Common myeloid progenitor, CD34-positive (primary cell): Measurements from ENCODE around the gene INPP4B.
A peak's percentile ranks its signal among the peaks of the same experiment; 100 is the strongest.

Experiments used
- CTCF ChIA-PET: fragments of 350-600 bp; sonication (Branson Sonifier 250); formaldehyde crosslinking; loops from one replicate; lab custom pipeline; 2021; ENCODE audit warnings: antibody characterized with exemption; lab: Charles Lee
- POLR2A ChIA-PET: fragments of 350-600 bp; sonication (Branson Sonifier 250); formaldehyde crosslinking; loops from one replicate; lab custom pipeline; 2021; ENCODE audit warnings: antibody characterized with exemption; lab: Charles Lee
- DNase-seq, 3 donors: peaks; one replicate each; pipeline versions ENCODE4 v3.0.0 to v3.0.0-alpha.2; 2013
- H3K27ac ChIP-seq, 2 experiments: 1 replicate in 1 of 2; 2 replicates in 1 of 2; pipeline ENCODE4 v1.7.0; 2013; ENCODE audit warnings: inconsistent platforms in 2 of 2, low read length in 2 of 2, mild to moderate bottlenecking in 2 of 2, low read depth in 1 of 2, moderate library complexity in 1 of 2; ENCODE audit not compliant: severe bottlenecking in 2 of 2, insufficient read depth in 1 of 2, poor library complexity in 1 of 2
- H3K27me3 ChIP-seq, 5 experiments: replicated peaks in 2 of 5; 1 replicate in 3 of 5; 2 replicates in 2 of 5; pipeline versions ENCODE4 v1.6.1 to v1.7.0; 2013; ENCODE audit warnings: low read length in 4 of 5, mild to moderate bottlenecking in 2 of 5, moderate library complexity in 2 of 5, inconsistent platforms in 1 of 5; ENCODE audit not compliant: insufficient read depth in 5 of 5, control insufficient read depth in 4 of 5
- H3K36me3 ChIP-seq, 4 experiments: 1 replicate in 2 of 4; 2 replicates in 2 of 4; pipeline versions ENCODE4 v1.6.1 to v1.7.0; 2013; ENCODE audit warnings: low read length in 3 of 4, control low read depth in 1 of 4, mild to moderate bottlenecking in 1 of 4; ENCODE audit not compliant: control insufficient read depth in 4 of 4, insufficient read depth in 4 of 4
- H3K4me1 ChIP-seq, 4 experiments: 1 replicate in 3 of 4; 2 replicates in 1 of 4; pipeline versions ENCODE4 v1.6.1 to v1.7.1; 2013; ENCODE audit warnings: low read length in 3 of 4, mild to moderate bottlenecking in 3 of 4, control low read depth in 1 of 4, inconsistent platforms in 1 of 4, moderate library complexity in 1 of 4; ENCODE audit not compliant: control insufficient read depth in 4 of 4, insufficient read depth in 4 of 4; ENCODE audit errors: control extremely low read depth in 1 of 4
- H3K4me3 ChIP-seq, 7 experiments: 1 replicate in 4 of 7; 2 replicates in 3 of 7; pipeline versions ENCODE4 v1.5.1 to v1.7.0; 2013; ENCODE audit warnings: mild to moderate bottlenecking in 7 of 7, low read length in 6 of 7, moderate library complexity in 6 of 7, inconsistent platforms in 2 of 7, low read depth in 2 of 7, control low read depth in 1 of 7; ENCODE audit not compliant: insufficient read depth in 4 of 7, control insufficient read depth in 1 of 7; ENCODE audit errors: extremely low read depth in 1 of 7
- H3K9me3 ChIP-seq, 5 experiments: 1 replicate in 4 of 5; 2 replicates in 1 of 5; pipeline versions ENCODE4 v1.6.1 to v1.7.1; 2013; ENCODE audit warnings: low read length in 4 of 5, mild to moderate bottlenecking in 2 of 5, inconsistent platforms in 1 of 5, low read depth in 1 of 5, moderate library complexity in 1 of 5; ENCODE audit not compliant: control insufficient read depth in 4 of 5, insufficient read depth in 2 of 5; ENCODE audit errors: control extremely low read depth in 1 of 5
- WGBS: methylation state at CpG from one replicate; pipeline ENCODE4 v1.1.5; 2013; ENCODE audit not compliant: insufficient coverage; 5-methylcytosine and 5-hydroxymethylcytosine counted together

Gene INPP4B

GRCh38 chr4:142473218-142473959, 372.7 kb downstream of the INPP4B start:
- POLR2A ChIA-PET = no interaction called here
- peaks cover 0 to 6% (median 0%) of the 10 kb centered on the region in 4 experiments for H3K36me3 ChIP-seq
- no peak for DNase-seq
- H3K4me1 ChIP-seq = peaks cover 0 to 3% (median 0%) of the 10 kb centered on the region in 4 experiments
- H3K4me3 ChIP-seq = no peak overlapping the region
- H3K9me3 ChIP-seq = no peaks in the 10 kb centered on the region
- CTCF ChIA-PET = interaction anchor here (0.8 to 2.7 kb wide), 4 partner anchors 13 to 251 kb away, joined by 3 to 6 read pairs (median 3); no protein-coding TSS in a partner anchor
- H3K27me3 ChIP-seq = no peaks in the 10 kb centered on the region
- WGBS = 98% methylated on average over 4 of the region's 5 CpGs
- H3K27ac ChIP-seq = no peak overlapping the region

DNA sequence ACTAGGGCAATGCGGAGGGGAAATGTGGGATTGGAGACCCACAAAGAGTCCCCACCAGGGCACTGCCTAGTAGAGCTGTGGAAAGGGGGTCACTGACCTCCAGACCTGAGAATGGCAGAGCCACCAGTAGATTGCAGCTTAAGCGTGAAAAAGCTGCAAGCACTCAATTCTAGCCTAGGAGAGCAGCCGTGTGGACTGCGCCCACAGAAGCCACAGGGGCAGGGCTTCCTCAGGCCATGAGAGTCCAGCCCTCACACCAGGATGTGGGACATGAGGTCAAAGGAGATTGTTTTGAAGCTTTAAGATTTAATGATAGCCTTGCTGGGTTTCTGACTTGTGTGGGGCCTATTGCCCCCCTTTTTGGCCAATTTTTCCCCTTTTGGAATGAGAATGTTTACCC, 379.0 kb downstream of the INPP4B start:
- Histone ChIP-seq H3K36me3 (peaks cover 0 to 3% (median 0%) of the 10 kb centered on the region in 4 experiments), H3K9me3 (peaks cover 0 to 2% (median 0%) of the 10 kb centered on the region in 5 experiments), H3K27ac (no peak overlapping the region), H3K4me3 (no peak overlapping the region), H3K4me1 (peaks cover 0 to 5% (median 0%) of the 10 kb centered on the region in 4 experiments), H3K27me3 (no peaks in the 10 kb centered on the region)
- ChIA-PET POLR2A (interaction anchor here (0.5 kb wide), 1 partner anchor 1405 kb away, joined by 3 read pairs; no protein-coding TSS in a partner anchor), CTCF (no interaction called here)
- DNase-seq = no peak
- 100% methylated on average over 2 of the region's 4 CpGs for WGBS

DNA sequence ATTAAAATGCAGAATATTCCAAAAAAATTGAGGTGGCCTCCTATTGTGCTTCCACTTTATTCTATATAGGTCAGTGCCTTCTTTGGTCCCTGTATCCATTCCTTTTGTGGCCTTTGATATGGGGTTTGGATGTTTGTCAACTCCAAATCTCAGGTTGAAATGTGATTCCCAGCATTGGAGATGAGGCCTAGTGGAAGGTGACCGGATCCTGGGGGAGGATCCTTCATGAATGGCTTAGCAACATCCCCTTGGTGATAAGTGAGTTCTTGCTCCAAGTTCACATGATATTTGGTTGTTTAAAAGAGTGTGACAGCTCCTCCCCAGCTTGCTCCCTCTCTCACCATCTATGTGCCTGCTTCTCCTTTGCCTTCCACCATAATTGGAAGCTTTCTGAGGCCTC, 380.6 kb downstream of the INPP4B start:
- Histone ChIP-seq H3K36me3 (peaks cover 0 to 11% (median under 1%) of the 10 kb centered on the region in 4 experiments), H3K9me3 (peaks cover 0 to 2% (median 0%) of the 10 kb centered on the region in 5 experiments), H3K27ac (no peak overlapping the region), H3K4me3 (no peak overlapping the region), H3K27me3 (no peaks in the 10 kb centered on the region), H3K4me1 (peaks cover 0 to 5% (median 0%) of the 10 kb centered on the region in 4 experiments)
- no CpG with 5 or more reads among the region's 1 CpG for WGBS
- ChIA-PET CTCF (no interaction called here), POLR2A (no interaction called here)
- no peak for DNase-seq

DNA sequence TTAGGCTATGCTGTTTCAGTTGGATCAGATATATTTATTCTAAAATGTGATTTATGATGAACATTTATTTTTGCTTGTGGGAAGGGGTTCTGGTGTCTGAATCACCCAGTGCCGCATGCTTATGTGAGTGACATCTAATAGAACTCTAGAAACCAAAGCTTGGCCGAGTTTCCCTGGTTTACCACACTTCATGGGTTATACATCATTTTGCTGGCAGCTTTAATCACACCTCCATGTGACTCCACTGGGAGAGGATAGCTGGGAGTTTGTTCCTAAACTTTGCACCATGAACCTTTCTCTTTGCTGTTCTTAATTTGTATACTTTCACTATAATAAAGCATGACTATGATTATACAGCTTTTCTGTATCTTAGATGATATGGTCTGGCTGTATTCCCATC, 382.9 kb downstream of the INPP4B start:
- DNase-seq = peak in 1 of 3 donors; percentile 40
- peaks cover 0 to 2% (median 0%) of the 10 kb centered on the region in 5 experiments for H3K9me3 ChIP-seq
- no peaks in the 10 kb centered on the region for H3K27me3 ChIP-seq
- ChIA-PET POLR2A (no interaction called here), CTCF (interaction anchor here (1.1 to 1.4 kb wide), 2 partner anchors 22 to 104 kb away, joined by 3 read pairs; no protein-coding TSS in a partner anchor)
- peaks cover 0 to 11% (median under 1%) of the 10 kb centered on the region in 4 experiments for H3K36me3 ChIP-seq
- H3K4me1 ChIP-seq = peaks cover 0 to 5% (median 0%) of the 10 kb centered on the region in 4 experiments
- H3K27ac ChIP-seq = no peak overlapping the region
- H3K4me3 ChIP-seq = no peak overlapping the region
- 47% methylated on average over 2 of the region's 2 CpGs for whole genome bisulfite sequencing

GRCh38 chr4:142452161-142452855, 393.8 kb downstream of the INPP4B start:
- peaks cover 0 to 7% (median 7%) of the 10 kb centered on the region in 4 experiments for H3K4me1 ChIP-seq
- H3K9me3 ChIP-seq = peaks cover 0 to 1% (median 0%) of the 10 kb centered on the region in 5 experiments
- H3K27ac ChIP-seq = no peak overlapping the region
- ChIA-PET POLR2A (no interaction called here), CTCF (interaction anchor here (1.6 kb wide), 1 partner anchor 26 kb away, joined by 3 read pairs; no protein-coding TSS in a partner anchor)
- DNase-seq = no peak
- 100% methylated on average over 6 of the region's 6 CpGs for WGBS
- H3K27me3 ChIP-seq = no peaks in the 10 kb centered on the region
- no peak overlapping the region for H3K4me3 ChIP-seq
- H3K36me3 ChIP-seq = peaks cover 0 to 2% (median 0%) of the 10 kb centered on the region in 4 experiments

GRCh38 chr4:142449771-142450373, 396.2 kb downstream of the INPP4B start:
- DNase-seq = no peak
- H3K4me3 ChIP-seq = no peak overlapping the region
- ChIA-PET CTCF (interaction anchor here (0.9 kb wide), 1 partner anchor 276 kb away, joined by 4 read pairs; no protein-coding TSS in a partner anchor), POLR2A (no interaction called here)
- H3K27me3 ChIP-seq = no peaks in the 10 kb centered on the region
- no CpG with 5 or more reads among the region's 2 CpGs for WGBS
- H3K27ac ChIP-seq = no peak overlapping the region
- peaks cover 0 to 27% (median 18%) of the 10 kb centered on the region in 4 experiments for H3K4me1 ChIP-seq
- H3K36me3 ChIP-seq = no peaks in the 10 kb centered on the region
- no peaks in the 10 kb centered on the region for H3K9me3 ChIP-seq
